HCT116 (cell line): Measurements from ENCODE around the gene CDK10.

Experiments
- CEBPB ChIP-seq: IDR thresholded peaks from 2 replicates; pipeline ENCODE4 v1.6.1; 2012; ENCODE audit warnings: low read depth
- EGR1 ChIP-seq: IDR thresholded peaks from 2 replicates; pipeline ENCODE4 v1.6.1; 2012; ENCODE audit warnings: low read depth
- ELF1 ChIP-seq: IDR thresholded peaks from 2 replicates; pipeline ENCODE4 v1.6.1; 2012; ENCODE audit warnings: low read depth, borderline replicate concordance
- EZH2 ChIP-seq: fragments of 200-600 bp; sonication (generic); IDR thresholded peaks from 2 replicates; pipeline ENCODE4 v1.6.1; 2017; ENCODE audit warnings: antibody characterized with exemption, mixed run types
- JUND ChIP-seq: IDR thresholded peaks from 2 replicates; pipeline ENCODE4 v1.6.1; 2012
- POLR2A ChIP-seq: IDR thresholded peaks from 2 replicates; pipeline ENCODE4 v1.7.0; 2011; ENCODE audit warnings: borderline replicate concordance; ENCODE audit not compliant: insufficient read depth, insufficient read length; ENCODE audit errors: extremely low read depth
- SIN3A ChIP-seq: IDR thresholded peaks from 2 replicates; pipeline ENCODE4 v1.6.1; 2012; ENCODE audit warnings: low read depth
- SP1 ChIP-seq: IDR thresholded peaks from 2 replicates; pipeline ENCODE4 v1.6.1; 2012; ENCODE audit warnings: low read depth
- YY1 ChIP-seq: IDR thresholded peaks from 2 replicates; pipeline ENCODE4 v1.6.1; 2011; ENCODE audit warnings: low read length, low read depth, moderate library complexity, mild to moderate bottlenecking; ENCODE audit not compliant: insufficient replicate concordance; ENCODE audit errors: extremely low read depth
- TF ChIP-seq, protein P1 (sequence below): IDR thresholded peaks from 2 replicates; pipeline ENCODE4 v1.6.1; 2012; ENCODE audit warnings: low read depth
- TF ChIP-seq, protein P2 (sequence below): IDR thresholded peaks from 2 replicates; pipeline ENCODE4 v1.6.1; 2012
- TF ChIP-seq, protein P3 (sequence below), 3 experiments: fragments of 200-600 bp in 1 of 3; sonication (generic) in 1 of 3; IDR thresholded peaks in 2 of 3; conservative IDR thresholded peaks in 1 of 3; 2 replicates each; pipeline ENCODE4 v1.5.1; 2012 to 2017; ENCODE audit warnings: low read depth in 2 of 3, low read length in 2 of 3, antibody characterized with exemption in 1 of 3, borderline replicate concordance in 1 of 3, control low read depth in 1 of 3, mild to moderate bottlenecking in 1 of 3, mixed read lengths in 1 of 3, mixed run types in 1 of 3, moderate library complexity in 1 of 3; ENCODE audit not compliant: insufficient read depth in 1 of 3
- TF ChIP-seq, protein P4 (sequence below): IDR thresholded peaks from 2 replicates; pipeline ENCODE4 v1.6.1; 2011; ENCODE audit warnings: mild to moderate bottlenecking, low read length, moderate library complexity; ENCODE audit not compliant: insufficient replicate concordance; ENCODE audit errors: extremely low read depth

DNA sequence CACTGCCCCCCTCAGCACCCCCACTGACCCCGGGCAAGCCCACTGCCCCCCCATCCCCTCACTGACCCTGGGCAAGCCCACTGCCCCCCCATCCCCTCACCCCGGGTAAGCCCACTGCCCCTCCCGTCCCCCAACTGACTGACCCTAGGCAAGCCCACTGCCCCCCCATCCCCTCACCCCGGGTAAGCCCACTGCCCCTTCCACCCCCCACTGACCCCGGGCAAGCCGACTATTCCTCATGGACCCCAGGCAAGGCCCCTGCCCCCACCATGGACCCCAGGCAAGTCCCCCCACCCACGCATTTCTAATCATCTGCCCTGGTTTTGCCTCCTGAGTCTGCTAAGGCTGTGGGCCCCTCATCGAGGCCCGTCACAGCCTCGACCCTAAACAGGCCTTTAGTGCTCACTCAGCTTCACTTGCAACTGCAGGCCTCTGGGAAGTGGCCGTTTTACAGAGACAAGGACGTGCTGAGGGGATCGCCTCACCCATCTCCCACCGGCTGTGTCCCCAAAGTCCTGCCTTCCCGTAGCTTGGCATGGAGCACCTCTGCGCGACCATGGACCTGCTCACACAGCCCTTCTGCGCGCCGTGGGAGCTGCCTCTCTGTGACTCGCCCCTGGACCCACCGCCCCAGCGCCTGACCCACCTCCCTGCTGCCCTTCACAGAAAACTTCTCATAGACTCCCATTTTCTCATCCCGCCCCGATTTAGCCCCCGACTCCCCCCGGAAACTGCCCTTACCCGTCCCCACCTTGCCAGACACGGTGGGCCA is 30.6 kb downstream of the CDK10 start:
- TF ChIP-seq, protein P1, sequence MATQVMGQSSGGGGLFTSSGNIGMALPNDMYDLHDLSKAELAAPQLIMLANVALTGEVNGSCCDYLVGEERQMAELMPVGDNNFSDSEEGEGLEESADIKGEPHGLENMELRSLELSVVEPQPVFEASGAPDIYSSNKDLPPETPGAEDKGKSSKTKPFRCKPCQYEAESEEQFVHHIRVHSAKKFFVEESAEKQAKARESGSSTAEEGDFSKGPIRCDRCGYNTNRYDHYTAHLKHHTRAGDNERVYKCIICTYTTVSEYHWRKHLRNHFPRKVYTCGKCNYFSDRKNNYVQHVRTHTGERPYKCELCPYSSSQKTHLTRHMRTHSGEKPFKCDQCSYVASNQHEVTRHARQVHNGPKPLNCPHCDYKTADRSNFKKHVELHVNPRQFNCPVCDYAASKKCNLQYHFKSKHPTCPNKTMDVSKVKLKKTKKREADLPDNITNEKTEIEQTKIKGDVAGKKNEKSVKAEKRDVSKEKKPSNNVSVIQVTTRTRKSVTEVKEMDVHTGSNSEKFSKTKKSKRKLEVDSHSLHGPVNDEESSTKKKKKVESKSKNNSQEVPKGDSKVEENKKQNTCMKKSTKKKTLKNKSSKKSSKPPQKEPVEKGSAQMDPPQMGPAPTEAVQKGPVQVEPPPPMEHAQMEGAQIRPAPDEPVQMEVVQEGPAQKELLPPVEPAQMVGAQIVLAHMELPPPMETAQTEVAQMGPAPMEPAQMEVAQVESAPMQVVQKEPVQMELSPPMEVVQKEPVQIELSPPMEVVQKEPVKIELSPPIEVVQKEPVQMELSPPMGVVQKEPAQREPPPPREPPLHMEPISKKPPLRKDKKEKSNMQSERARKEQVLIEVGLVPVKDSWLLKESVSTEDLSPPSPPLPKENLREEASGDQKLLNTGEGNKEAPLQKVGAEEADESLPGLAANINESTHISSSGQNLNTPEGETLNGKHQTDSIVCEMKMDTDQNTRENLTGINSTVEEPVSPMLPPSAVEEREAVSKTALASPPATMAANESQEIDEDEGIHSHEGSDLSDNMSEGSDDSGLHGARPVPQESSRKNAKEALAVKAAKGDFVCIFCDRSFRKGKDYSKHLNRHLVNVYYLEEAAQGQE: no peak
- TF ChIP-seq, protein P2, sequence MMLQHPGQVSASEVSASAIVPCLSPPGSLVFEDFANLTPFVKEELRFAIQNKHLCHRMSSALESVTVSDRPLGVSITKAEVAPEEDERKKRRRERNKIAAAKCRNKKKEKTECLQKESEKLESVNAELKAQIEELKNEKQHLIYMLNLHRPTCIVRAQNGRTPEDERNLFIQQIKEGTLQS: no peak
- TF ChIP-seq POLR2A: no peak
- TF ChIP-seq, protein P3, sequence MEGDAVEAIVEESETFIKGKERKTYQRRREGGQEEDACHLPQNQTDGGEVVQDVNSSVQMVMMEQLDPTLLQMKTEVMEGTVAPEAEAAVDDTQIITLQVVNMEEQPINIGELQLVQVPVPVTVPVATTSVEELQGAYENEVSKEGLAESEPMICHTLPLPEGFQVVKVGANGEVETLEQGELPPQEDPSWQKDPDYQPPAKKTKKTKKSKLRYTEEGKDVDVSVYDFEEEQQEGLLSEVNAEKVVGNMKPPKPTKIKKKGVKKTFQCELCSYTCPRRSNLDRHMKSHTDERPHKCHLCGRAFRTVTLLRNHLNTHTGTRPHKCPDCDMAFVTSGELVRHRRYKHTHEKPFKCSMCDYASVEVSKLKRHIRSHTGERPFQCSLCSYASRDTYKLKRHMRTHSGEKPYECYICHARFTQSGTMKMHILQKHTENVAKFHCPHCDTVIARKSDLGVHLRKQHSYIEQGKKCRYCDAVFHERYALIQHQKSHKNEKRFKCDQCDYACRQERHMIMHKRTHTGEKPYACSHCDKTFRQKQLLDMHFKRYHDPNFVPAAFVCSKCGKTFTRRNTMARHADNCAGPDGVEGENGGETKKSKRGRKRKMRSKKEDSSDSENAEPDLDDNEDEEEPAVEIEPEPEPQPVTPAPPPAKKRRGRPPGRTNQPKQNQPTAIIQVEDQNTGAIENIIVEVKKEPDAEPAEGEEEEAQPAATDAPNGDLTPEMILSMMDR (IDR thresholded peaks at IDR 0.05 in 2 of 3, conservative IDR thresholded peaks at IDR 0.05 in 1 of 3; ENCODE audit: borderline replicate concordance in 1 of 3, insufficient read depth in 1 of 3, low read depth in 2 of 3, low read length in 2 of 3): no peak
- TF ChIP-seq YY1: no peak
- no peak for TF ChIP-seq SIN3A
- TF ChIP-seq ELF1: no peak
- no peak for TF ChIP-seq SP1
- TF ChIP-seq CEBPB: no peak
- no peak for TF ChIP-seq JUND
- TF ChIP-seq EZH2: no peak
- no peak for TF ChIP-seq EGR1
- TF ChIP-seq, protein P4, sequence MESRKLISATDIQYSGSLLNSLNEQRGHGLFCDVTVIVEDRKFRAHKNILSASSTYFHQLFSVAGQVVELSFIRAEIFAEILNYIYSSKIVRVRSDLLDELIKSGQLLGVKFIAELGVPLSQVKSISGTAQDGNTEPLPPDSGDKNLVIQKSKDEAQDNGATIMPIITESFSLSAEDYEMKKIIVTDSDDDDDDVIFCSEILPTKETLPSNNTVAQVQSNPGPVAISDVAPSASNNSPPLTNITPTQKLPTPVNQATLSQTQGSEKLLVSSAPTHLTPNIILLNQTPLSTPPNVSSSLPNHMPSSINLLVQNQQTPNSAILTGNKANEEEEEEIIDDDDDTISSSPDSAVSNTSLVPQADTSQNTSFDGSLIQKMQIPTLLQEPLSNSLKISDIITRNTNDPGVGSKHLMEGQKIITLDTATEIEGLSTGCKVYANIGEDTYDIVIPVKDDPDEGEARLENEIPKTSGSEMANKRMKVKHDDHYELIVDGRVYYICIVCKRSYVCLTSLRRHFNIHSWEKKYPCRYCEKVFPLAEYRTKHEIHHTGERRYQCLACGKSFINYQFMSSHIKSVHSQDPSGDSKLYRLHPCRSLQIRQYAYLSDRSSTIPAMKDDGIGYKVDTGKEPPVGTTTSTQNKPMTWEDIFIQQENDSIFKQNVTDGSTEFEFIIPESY: no peak
